ENCODE results near the gene CHST11.
"Not testable (repeated sequence)": the region's sequence is repeated elsewhere in the genome, so short reads cannot be mapped to it uniquely, and the experiment has no call there.

The CHST11 gene

GRCh38 chr12:104610513-104611235 is 153.9 kb downstream of the CHST11 start:
- DNase-seq: no peak

- DNase-seq: no peak
Measured at GRCh38 chr12:104611671-104612070, 154.9 kb downstream of the CHST11 start.

GRCh38 chr12:104613372-104613771 is 156.6 kb downstream of the CHST11 start:
- DNase-seq: not testable (repeated sequence)

GRCh38 chr12:104615048-104615561 is 158.4 kb downstream of the CHST11 start:
- DNase-seq: no peak

- DNase-seq: no peak
Measured at GRCh38 chr12:104618691-104619090, 161.9 kb downstream of the CHST11 start.

GRCh38 chr12:104619305-104619704 is 162.6 kb downstream of the CHST11 start:
- DNase-seq: no peak

- no peak for DNase-seq
Measured at GRCh38 chr12:104620837-104621531, 164.2 kb downstream of the CHST11 start.

GRCh38 chr12:104622928-104623327 is 166.2 kb downstream of the CHST11 start:
- DNase-seq: no peak

GRCh38 chr12:104623883-104624282 is 167.1 kb downstream of the CHST11 start:
- DNase-seq: no peak

GRCh38 chr12:104624529-104624928 is 167.8 kb downstream of the CHST11 start:
- no peak for DNase-seq

- DNase-seq: no peak
Measured at GRCh38 chr12:104626069-104626837, 169.5 kb downstream of the CHST11 start.

GRCh38 chr12:104627231-104627989 is 170.7 kb downstream of the CHST11 start:
- no peak for DNase-seq

GRCh38 chr12:104627990-104628830 is 171.5 kb downstream of the CHST11 start:
- no peak for DNase-seq

- DNase-seq: no peak
Measured at GRCh38 chr12:104628831-104629135, 172.0 kb downstream of the CHST11 start.

- no peak for DNase-seq
Measured at GRCh38 chr12:104630230-104630670, 173.5 kb downstream of the CHST11 start.

GRCh38 chr12:104631867-104632266 is 175.1 kb downstream of the CHST11 start:
- DNase-seq: no peak

GRCh38 chr12:104632724-104633201 is 176.0 kb downstream of the CHST11 start:
- DNase-seq: no peak

GRCh38 chr12:104634044-104634443 is 177.3 kb downstream of the CHST11 start:
- no peak for DNase-seq

- no peak for DNase-seq
Measured at GRCh38 chr12:104634852-104635251, 178.1 kb downstream of the CHST11 start.

- DNase-seq: no peak
Measured at GRCh38 chr12:104635607-104636343, 179.0 kb downstream of the CHST11 start.

GRCh38 chr12:104636496-104636895 is 179.7 kb downstream of the CHST11 start:
- no peak for DNase-seq

Measured in activated CD8-positive, alpha-beta memory T cell treated with anti-CD3 and anti-CD28 coated beads, Interleukin-2, amount 50 U/mL, for 48 hours (primary cell).